ENCODE measurements around the gene GNG4. TPM values are rescaled to one million over a fixed set of nuclear protein-coding genes. Genes with fewer than 3 reads are reported as not detected.
"Not testable (repeated sequence)": the region's sequence is repeated elsewhere in the genome, so short reads cannot be mapped to it uniquely, and the experiment has no call there.

GNG4 gene
- total and polyA plus RNA-seq, 2 donors, result 2.3 to 3.9 TPM

GRCh38 chr1:235545292-235545930 lies 104.2 kb downstream of the GNG4 start:
- WGBS, result 93% methylated on average over 9 of the region's 9 CpGs
- Histone ChIP-seq H3K36me3 (ENCODE audit: insufficient read depth) (no peaks in the 10 kb centered on the region), H3K4me3 (ENCODE audit: low read depth, low read length) (no peak overlapping the region), H3K27ac (ENCODE audit: low read depth) (no peak overlapping the region), H3K4me1 (ENCODE audit: insufficient read depth) (no peaks in the 10 kb centered on the region)
- no peak for DNase-seq (ENCODE audit: extremely low spot score)

GRCh38 chr1:235542845-235543244 lies 106.7 kb downstream of the GNG4 start:
- not testable (repeated sequence) for H3K27ac ChIP-seq (ENCODE audit: low read depth); H3K36me3 ChIP-seq (ENCODE audit: insufficient read depth); H3K4me1 ChIP-seq (ENCODE audit: insufficient read depth); DNase-seq (ENCODE audit: extremely low spot score); H3K4me3 ChIP-seq (ENCODE audit: low read depth, low read length)
- WGBS, result 83% methylated on average over 7 of the region's 7 CpGs

GRCh38 chr1:235533476-235534168 lies 116.0 kb downstream of the GNG4 start:
- Histone ChIP-seq H3K36me3 (ENCODE audit: insufficient read depth) (no peaks in the 10 kb centered on the region), H3K4me1 (ENCODE audit: insufficient read depth) (no peaks in the 10 kb centered on the region), H3K27ac (ENCODE audit: low read depth) (no peak overlapping the region), H3K4me3 (ENCODE audit: low read depth, low read length) (no peak overlapping the region)
- no peak for DNase-seq (ENCODE audit: extremely low spot score)
- 76% methylated on average over 8 of the region's 8 CpGs for WGBS

GRCh38 chr1:235532360-235532759 lies 117.2 kb downstream of the GNG4 start:
- H3K4me3 ChIP-seq (ENCODE audit: low read depth, low read length), result no peak overlapping the region
- DNase-seq (ENCODE audit: extremely low spot score), result no peak
- WGBS, result 76% methylated on average over 2 of the region's 2 CpGs

GRCh38 chr1:235527196-235527814 lies 122.3 kb downstream of the GNG4 start:
- H3K36me3 ChIP-seq (ENCODE audit: insufficient read depth), result no peaks in the 10 kb centered on the region
- no peaks in the 10 kb centered on the region for H3K4me1 ChIP-seq (ENCODE audit: insufficient read depth)
- no peak overlapping the region for H3K27ac ChIP-seq (ENCODE audit: low read depth)
- H3K4me3 ChIP-seq (ENCODE audit: low read depth, low read length), result no peak overlapping the region
- WGBS, result 89% methylated on average over 4 of the region's 4 CpGs
- DNase-seq (ENCODE audit: extremely low spot score), result no peak

More at GRCh38 chr1:235532360-235532759, 117.2 kb downstream of the GNG4 start:
- Histone ChIP-seq H3K27ac (ENCODE audit: low read depth) (no peak overlapping the region), H3K36me3 (ENCODE audit: insufficient read depth) (no peaks in the 10 kb centered on the region), H3K4me1 (ENCODE audit: insufficient read depth) (no peaks in the 10 kb centered on the region)

- WGBS, result 46% methylated on average over 4 of the region's 4 CpGs
- H3K4me3 ChIP-seq (ENCODE audit: low read depth, low read length), result no peak overlapping the region
- no peaks in the 10 kb centered on the region for H3K4me1 ChIP-seq (ENCODE audit: insufficient read depth)
- DNase-seq (ENCODE audit: extremely low spot score), result no peak
- H3K36me3 ChIP-seq (ENCODE audit: insufficient read depth), result no peaks in the 10 kb centered on the region
- no peak overlapping the region for H3K27ac ChIP-seq (ENCODE audit: low read depth)
Measured at GRCh38 chr1:235525314-235525713, 124.3 kb downstream of the GNG4 start.

- Histone ChIP-seq H3K27ac (ENCODE audit: low read depth) (no peak overlapping the region), H3K4me1 (ENCODE audit: insufficient read depth) (no peaks in the 10 kb centered on the region), H3K4me3 (ENCODE audit: low read depth, low read length) (no peak overlapping the region), H3K36me3 (ENCODE audit: insufficient read depth) (no peaks in the 10 kb centered on the region)
- no peak for DNase-seq (ENCODE audit: extremely low spot score)
- WGBS, result 78% methylated on average over 6 of the region's 6 CpGs
Measured at GRCh38 chr1:235516862-235517446, 132.6 kb downstream of the GNG4 start.

GRCh38 chr1:235515844-235516512 lies 133.6 kb downstream of the GNG4 start:
- Histone ChIP-seq H3K27ac (ENCODE audit: low read depth) (no peak overlapping the region), H3K4me1 (ENCODE audit: insufficient read depth) (no peaks in the 10 kb centered on the region), H3K36me3 (ENCODE audit: insufficient read depth) (no peaks in the 10 kb centered on the region), H3K4me3 (ENCODE audit: low read depth, low read length) (no peak overlapping the region)
- no peak for DNase-seq (ENCODE audit: extremely low spot score)
- WGBS, result 94% methylated on average over 5 of the region's 5 CpGs

- no peaks in the 10 kb centered on the region for H3K36me3 ChIP-seq (ENCODE audit: insufficient read depth)
- WGBS, result 35% methylated on average over 8 of the region's 8 CpGs
- H3K4me1 ChIP-seq (ENCODE audit: insufficient read depth), result no peaks in the 10 kb centered on the region
- no peak overlapping the region for H3K27ac ChIP-seq (ENCODE audit: low read depth)
- DNase-seq (ENCODE audit: extremely low spot score), result peak; percentile 53
- H3K4me3 ChIP-seq (ENCODE audit: low read depth, low read length), result no peak overlapping the region
Measured at GRCh38 chr1:235513495-235514366, 135.9 kb downstream of the GNG4 start.

GRCh38 chr1:235511470-235512240 lies 137.9 kb downstream of the GNG4 start:
- Histone ChIP-seq H3K27ac (ENCODE audit: low read depth) (no peak overlapping the region), H3K4me1 (ENCODE audit: insufficient read depth) (no peaks in the 10 kb centered on the region), H3K4me3 (ENCODE audit: low read depth, low read length) (no peak overlapping the region), H3K36me3 (ENCODE audit: insufficient read depth) (no peaks in the 10 kb centered on the region)
- no peak for DNase-seq (ENCODE audit: extremely low spot score)
- 69% methylated on average over 13 of the region's 13 CpGs for WGBS

GRCh38 chr1:235510823-235511222 lies 138.8 kb downstream of the GNG4 start:
- 73% methylated on average over 6 of the region's 6 CpGs for WGBS
- DNase-seq (ENCODE audit: extremely low spot score), result no peak
- Histone ChIP-seq H3K36me3 (ENCODE audit: insufficient read depth) (no peaks in the 10 kb centered on the region), H3K4me1 (ENCODE audit: insufficient read depth) (no peaks in the 10 kb centered on the region), H3K27ac (ENCODE audit: low read depth) (no peak overlapping the region), H3K4me3 (ENCODE audit: low read depth, low read length) (no peak overlapping the region)

GRCh38 chr1:235507623-235508022 lies 142.0 kb downstream of the GNG4 start:
- no peak overlapping the region for H3K27ac ChIP-seq (ENCODE audit: low read depth)
- no peaks in the 10 kb centered on the region for H3K36me3 ChIP-seq (ENCODE audit: insufficient read depth)
- H3K4me3 ChIP-seq (ENCODE audit: low read depth, low read length), result no peak overlapping the region
- H3K4me1 ChIP-seq (ENCODE audit: insufficient read depth), result no peaks in the 10 kb centered on the region
- WGBS, result 83% methylated on average over 3 of the region's 3 CpGs
- no peak for DNase-seq (ENCODE audit: extremely low spot score)
